Nephron progenitor cell (in vitro differentiated cells): Measurements from ENCODE around the gene INPP5A.
"Not testable (repeated sequence)": the region's sequence is repeated elsewhere in the genome, so short reads cannot be mapped to it uniquely, and the experiment has no call there.

ENCODE experiments used
- DNase-seq: peaks from one replicate; pipeline ENCODE4 v3.0.0; 2021
- H3K27ac Mint-ChIP-seq: 2 replicates; pipeline ENCODE4 v1.8.0; 2021; ENCODE audit warnings: mild to moderate bottlenecking, moderate library complexity, mixed read lengths
- H3K27me3 Mint-ChIP-seq: 2 replicates; pipeline ENCODE4 v1.8.0; 2021; ENCODE audit warnings: mild to moderate bottlenecking, low read depth, mixed read lengths; ENCODE audit not compliant: poor library complexity
- H3K36me3 Mint-ChIP-seq: 2 replicates; pipeline ENCODE4 v1.8.0; 2021; ENCODE audit warnings: low read depth, mixed read lengths
- H3K4me1 Mint-ChIP-seq: 2 replicates; pipeline ENCODE4 v1.8.0; 2021; ENCODE audit warnings: mixed read lengths
- H3K4me3 Mint-ChIP-seq: 2 replicates; pipeline ENCODE4 v1.8.0; 2021; ENCODE audit warnings: mild to moderate bottlenecking, moderate library complexity, mixed read lengths
- H3K9me3 Mint-ChIP-seq: 2 replicates; pipeline ENCODE4 v1.8.0; 2021; ENCODE audit warnings: mild to moderate bottlenecking, moderate library complexity, mixed read lengths
- CTCF ChIP-seq: fragments of 200-600 bp; sonication (generic); IDR thresholded peaks from 2 replicates; pipeline ENCODE4 v1.5.0; 2021; ENCODE audit warnings: antibody characterized with exemption

INPP5A gene

GRCh38 chr10:132548869-132549268 is 11.3 kb downstream of the INPP5A start:
- TF ChIP-seq CTCF = no peak
- no peak overlapping the region for H3K27ac Mint-ChIP-seq
- peaks cover 34% of the 10 kb centered on the region for H3K4me1 Mint-ChIP-seq
- peaks cover 4% of the 10 kb centered on the region for H3K27me3 Mint-ChIP-seq
- H3K36me3 Mint-ChIP-seq = no peaks in the 10 kb centered on the region
- no peaks in the 10 kb centered on the region for H3K9me3 Mint-ChIP-seq
- DNase-seq = no peak
- no peak overlapping the region for H3K4me3 Mint-ChIP-seq

GRCh38 chr10:132549371-132549770 is 11.8 kb downstream of the INPP5A start:
- no peaks in the 10 kb centered on the region for H3K9me3 Mint-ChIP-seq
- no peak for DNase-seq
- no peak for TF ChIP-seq CTCF
- no peaks in the 10 kb centered on the region for H3K36me3 Mint-ChIP-seq
- H3K27me3 Mint-ChIP-seq = peaks cover 4% of the 10 kb centered on the region
- no peak overlapping the region for H3K4me3 Mint-ChIP-seq
- H3K4me1 Mint-ChIP-seq = peaks cover 31% of the 10 kb centered on the region
- H3K27ac Mint-ChIP-seq = no peak overlapping the region

- no peak overlapping the region for H3K27ac Mint-ChIP-seq
- H3K4me1 Mint-ChIP-seq = peaks cover 24% of the 10 kb centered on the region
- no peak for TF ChIP-seq CTCF
- H3K36me3 Mint-ChIP-seq = no peaks in the 10 kb centered on the region
- DNase-seq = no peak
- peaks cover 4% of the 10 kb centered on the region for H3K27me3 Mint-ChIP-seq
- H3K4me3 Mint-ChIP-seq = no peak overlapping the region
- H3K9me3 Mint-ChIP-seq = no peaks in the 10 kb centered on the region
Observed at GRCh38 chr10:132550366-132551092, 12.9 kb downstream of the INPP5A start.

GRCh38 chr10:132551093-132551807 is 13.7 kb downstream of the INPP5A start:
- no peak for DNase-seq
- Mint-ChIP-seq H3K36me3 (no peaks in the 10 kb centered on the region), H3K4me1 (peaks cover 16% of the 10 kb centered on the region), H3K4me3 (no peak overlapping the region), H3K27me3 (no peaks in the 10 kb centered on the region), H3K27ac (no peak overlapping the region), H3K9me3 (no peaks in the 10 kb centered on the region)
- no peak for TF ChIP-seq CTCF

- H3K36me3 Mint-ChIP-seq = no peaks in the 10 kb centered on the region
- no peak for DNase-seq
- TF ChIP-seq CTCF = no peak
- H3K4me1 Mint-ChIP-seq = peaks cover 14% of the 10 kb centered on the region
- no peaks in the 10 kb centered on the region for H3K27me3 Mint-ChIP-seq
- no peak overlapping the region for H3K4me3 Mint-ChIP-seq
- H3K27ac Mint-ChIP-seq = no peak overlapping the region
- no peaks in the 10 kb centered on the region for H3K9me3 Mint-ChIP-seq
Observed at GRCh38 chr10:132551808-132552130, 14.2 kb downstream of the INPP5A start.

- not testable (repeated sequence) for DNase-seq, H3K4me3 Mint-ChIP-seq, H3K36me3 Mint-ChIP-seq, H3K27me3 Mint-ChIP-seq, H3K27ac Mint-ChIP-seq, H3K9me3 Mint-ChIP-seq
- H3K4me1 Mint-ChIP-seq = peaks cover 16% of the 10 kb centered on the region
Observed at GRCh38 chr10:132552635-132553034, 15.0 kb downstream of the INPP5A start.

GRCh38 chr10:132553568-132553967 is 16.0 kb downstream of the INPP5A start:
- not testable (repeated sequence) for H3K27ac Mint-ChIP-seq, H3K27me3 Mint-ChIP-seq, H3K4me3 Mint-ChIP-seq, DNase-seq, H3K36me3 Mint-ChIP-seq, H3K9me3 Mint-ChIP-seq
- peaks cover 16% of the 10 kb centered on the region for H3K4me1 Mint-ChIP-seq
